ENCODE results near the gene ATP1B3. TPM values are rescaled to one million over a fixed set of nuclear protein-coding genes. Genes with fewer than 3 reads are reported as not detected.
"Not testable (repeated sequence)": the region's sequence is repeated elsewhere in the genome, so short reads cannot be mapped to it uniquely, and the experiment has no call there.

ATP1B3 gene
- total RNA-seq: 39.7 TPM
- long read RNA-seq, transcript ATP1B3-204 (8 exons, 1,708 nt): minor isoform, 7 of 26 reads
- long read RNA-seq, transcript ATP1B3-201 (7 exons, 1,811 nt): major isoform, 16 of 26 reads
- long read RNA-seq, partial matches to known transcripts: 0 of 26 reads
- long read RNA-seq, other reads (novel, unspliced or antisense): 3 of 26 reads

DNA sequence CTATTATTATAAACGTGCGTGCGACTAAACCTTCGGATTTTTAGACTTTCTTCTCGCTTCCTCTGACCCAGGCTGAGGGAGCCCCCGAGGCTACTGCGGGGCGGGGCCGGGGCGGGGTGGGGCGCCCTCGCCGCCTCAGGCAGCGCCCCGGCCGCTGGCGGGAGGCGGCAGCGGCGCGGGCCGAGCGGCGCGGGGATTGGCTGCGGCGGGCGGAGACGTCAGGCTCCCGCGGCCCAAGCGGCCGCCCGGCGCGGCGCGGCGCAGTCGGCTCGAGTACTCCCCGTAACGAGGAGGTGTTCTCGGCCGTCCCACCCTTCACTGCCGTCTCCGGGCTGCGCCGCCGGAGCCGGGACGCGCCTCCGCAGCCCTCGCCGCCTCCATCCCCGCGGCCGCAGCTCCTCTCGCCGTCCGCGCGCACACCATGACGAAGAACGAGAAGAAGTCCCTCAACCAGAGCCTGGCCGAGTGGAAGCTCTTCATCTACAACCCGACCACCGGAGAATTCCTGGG lies at the start of gene ATP1B3:
TSS of gene ATP1B3 (plus strand) at position 263 of the 510 bp plus-strand sequence. CDS start at position 422, 159 bp downstream.
- DNase-seq (ENCODE audit: missing footprints) (peak; percentile 91), ATAC-seq (peak; percentile 94)
- intact Hi-C loops (cut with DNase I): no loop called here

GRCh38 chr3:141828487-141828886 lies 48.0 kb upstream of the ATP1B3 start:
- ATAC-seq (no peak), DNase-seq (ENCODE audit: missing footprints) (no peak)
- intact Hi-C loops (cut with DNase I): no loop called here

DNA sequence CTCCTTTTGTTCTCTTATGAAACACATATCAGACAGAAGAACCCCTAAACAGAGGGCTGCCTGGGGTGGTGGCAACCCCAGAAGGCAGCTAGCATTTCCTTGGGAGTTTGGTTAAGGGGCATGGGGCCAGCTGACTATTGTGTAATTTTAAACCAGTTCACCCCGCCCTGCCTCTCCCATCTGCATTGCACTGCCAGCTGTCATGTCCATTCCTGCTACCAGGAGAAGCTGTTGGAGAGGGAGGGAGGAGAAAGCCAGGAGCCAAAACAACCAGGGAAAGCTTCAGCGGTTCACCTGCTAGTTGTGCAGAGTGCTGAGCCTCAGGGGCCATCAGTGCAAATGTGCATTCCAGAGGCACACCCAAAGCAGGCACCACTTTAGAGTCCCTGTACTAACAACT lies 47.6 kb upstream of the ATP1B3 start:
- ATAC-seq (peak; percentile 79), DNase-seq (ENCODE audit: missing footprints) (no peak)
- intact Hi-C loops (cut with DNase I): no loop called here

- DNase-seq (ENCODE audit: missing footprints) (no peak), ATAC-seq (no peak)
- intact Hi-C loops (cut with DNase I): no loop called here
Observed at GRCh38 chr3:141830508-141830907, 45.9 kb upstream of the ATP1B3 start.

DNA sequence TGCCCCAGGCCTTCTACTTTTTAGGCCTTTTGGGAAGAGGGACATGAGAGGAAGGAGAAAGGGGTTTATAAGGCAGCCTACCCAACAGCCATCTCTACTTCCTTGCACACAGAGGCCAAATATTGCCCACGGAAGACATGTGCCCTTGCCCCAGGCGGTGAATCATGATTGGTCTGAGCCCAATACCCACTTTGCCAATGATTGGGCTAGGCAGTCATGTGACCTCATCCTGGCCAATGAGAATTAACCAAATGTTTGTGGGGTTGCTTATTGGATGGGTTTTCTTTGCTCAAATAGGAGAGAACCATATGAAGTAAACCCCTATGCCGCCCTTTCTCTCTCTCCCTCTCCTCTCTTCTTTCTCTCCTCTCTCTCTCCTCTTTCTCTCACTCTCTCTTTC lies 42.2 kb upstream of the ATP1B3 start:
- intact Hi-C loops (cut with DNase I): no loop called here
- ATAC-seq: no peak
- no peak for DNase-seq (ENCODE audit: missing footprints)

- intact Hi-C loops (cut with DNase I): no loop called here
- ATAC-seq (no peak), DNase-seq (ENCODE audit: missing footprints) (no peak)
Observed at GRCh38 chr3:141835557-141836229, 40.8 kb upstream of the ATP1B3 start.

GRCh38 chr3:141839389-141839788 lies 37.1 kb upstream of the ATP1B3 start:
- ATAC-seq: no peak
- intact Hi-C loops (cut with DNase I): no loop called here
- no peak for DNase-seq (ENCODE audit: missing footprints)

DNA sequence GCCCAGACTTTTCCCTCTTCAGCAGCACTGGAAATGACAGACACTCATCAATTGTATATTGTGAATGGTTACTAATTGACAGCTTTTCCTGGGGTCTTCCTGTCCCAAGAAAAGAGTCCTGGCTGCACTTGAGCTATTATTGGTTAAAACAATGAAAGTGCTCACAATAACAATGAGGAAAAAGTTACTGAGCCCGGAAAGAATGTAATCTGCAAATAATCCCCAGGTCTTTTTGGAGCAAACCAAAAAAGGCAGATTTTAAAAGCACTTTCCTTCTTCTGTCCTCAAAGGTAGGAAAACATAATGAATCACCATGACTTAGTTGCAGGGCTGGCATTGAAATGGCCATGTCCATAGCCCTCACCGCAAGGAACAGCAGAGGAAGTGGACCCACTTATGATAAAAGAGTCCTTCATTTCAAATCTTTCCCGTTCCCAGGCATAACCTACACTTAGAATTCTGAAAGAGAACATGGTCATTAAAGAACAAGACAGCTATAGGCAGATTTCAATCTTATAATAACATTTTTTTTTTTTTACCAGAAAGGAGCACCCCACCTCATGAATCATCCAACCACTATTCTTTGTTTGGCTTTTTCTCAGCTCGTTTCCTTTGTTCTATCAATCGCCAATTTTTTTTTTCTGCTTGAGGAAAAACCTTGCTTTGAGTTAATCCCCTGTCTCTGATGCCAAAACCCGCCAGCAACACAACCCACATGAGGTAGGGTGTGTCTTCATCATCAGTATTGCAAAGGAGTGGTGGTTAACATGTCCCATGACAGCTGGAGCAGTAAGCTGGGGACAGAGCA lies 35.5 kb upstream of the ATP1B3 start:
- no peak for ATAC-seq
- intact Hi-C loops (cut with DNase I): no loop called here
- DNase-seq (ENCODE audit: missing footprints): no peak

GRCh38 chr3:141844108-141844507 lies 32.3 kb upstream of the ATP1B3 start:
- ATAC-seq (no peak), DNase-seq (ENCODE audit: missing footprints) (no peak)
- intact Hi-C loops (cut with DNase I): no loop called here

DNA sequence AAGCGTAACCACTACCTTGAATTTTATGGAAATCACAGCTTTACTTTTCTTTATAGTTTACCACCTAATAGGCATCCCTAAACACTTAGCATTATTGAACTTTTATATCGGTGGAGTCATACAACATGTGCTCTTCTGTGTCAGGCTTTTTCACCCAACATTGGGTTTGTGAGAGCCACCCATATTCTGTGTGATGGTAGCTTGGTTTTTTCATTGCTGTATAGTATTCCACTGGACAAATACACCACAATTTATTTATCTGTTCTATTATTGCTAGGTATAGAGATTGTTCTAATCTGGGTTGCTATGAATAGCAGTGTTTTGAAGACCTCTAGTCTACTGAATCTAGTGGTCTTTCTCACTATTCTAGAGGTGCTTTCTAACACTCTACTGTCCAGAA lies 31.6 kb upstream of the ATP1B3 start:
- DNase-seq (ENCODE audit: missing footprints) (no peak), ATAC-seq (no peak)
- intact Hi-C loops (cut with DNase I): no loop called here

DNA sequence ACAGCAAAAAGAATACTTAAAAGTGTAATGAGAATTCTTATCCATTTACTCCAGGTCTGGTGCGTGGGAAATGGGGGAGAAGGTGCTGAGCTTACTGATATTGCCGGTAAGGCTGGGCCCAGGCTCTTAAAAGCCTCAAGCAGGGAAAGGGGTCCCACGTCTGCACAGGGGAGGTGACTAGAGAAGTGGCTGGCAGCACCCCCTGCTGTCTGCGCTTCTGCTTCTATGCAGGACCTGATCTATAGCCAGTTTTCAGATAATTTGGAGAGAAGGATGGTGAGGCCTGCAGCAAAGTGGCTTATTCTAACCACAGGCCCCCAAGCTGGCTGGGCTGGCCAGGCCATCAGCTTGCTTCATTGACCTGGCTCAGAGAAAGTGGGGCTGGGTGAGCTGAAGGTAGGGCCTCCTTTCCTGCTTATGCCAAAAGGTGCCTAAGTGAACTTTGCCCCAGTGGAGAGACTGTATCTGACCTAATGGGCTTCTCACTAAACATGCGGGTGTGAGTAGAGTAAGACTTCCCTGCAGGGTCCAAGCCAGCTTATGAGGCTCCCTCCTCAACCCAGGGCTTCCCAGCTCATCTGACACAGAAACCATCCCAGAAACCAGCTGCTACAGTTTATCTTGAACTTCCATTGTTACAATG lies 30.9 kb upstream of the ATP1B3 start:
- ATAC-seq (no peak), DNase-seq (ENCODE audit: missing footprints) (no peak)
- intact Hi-C loops (cut with DNase I): no loop called here

- intact Hi-C loops (cut with DNase I): no loop called here
- ATAC-seq (no peak), DNase-seq (ENCODE audit: missing footprints) (no peak)
Observed at GRCh38 chr3:141846050-141846433, 30.4 kb upstream of the ATP1B3 start.

GRCh38 chr3:141848159-141848748 lies 28.2 kb upstream of the ATP1B3 start:
- ATAC-seq; intact Hi-C loops (cut with DNase I); DNase-seq (ENCODE audit: missing footprints): not testable (repeated sequence)

DNA sequence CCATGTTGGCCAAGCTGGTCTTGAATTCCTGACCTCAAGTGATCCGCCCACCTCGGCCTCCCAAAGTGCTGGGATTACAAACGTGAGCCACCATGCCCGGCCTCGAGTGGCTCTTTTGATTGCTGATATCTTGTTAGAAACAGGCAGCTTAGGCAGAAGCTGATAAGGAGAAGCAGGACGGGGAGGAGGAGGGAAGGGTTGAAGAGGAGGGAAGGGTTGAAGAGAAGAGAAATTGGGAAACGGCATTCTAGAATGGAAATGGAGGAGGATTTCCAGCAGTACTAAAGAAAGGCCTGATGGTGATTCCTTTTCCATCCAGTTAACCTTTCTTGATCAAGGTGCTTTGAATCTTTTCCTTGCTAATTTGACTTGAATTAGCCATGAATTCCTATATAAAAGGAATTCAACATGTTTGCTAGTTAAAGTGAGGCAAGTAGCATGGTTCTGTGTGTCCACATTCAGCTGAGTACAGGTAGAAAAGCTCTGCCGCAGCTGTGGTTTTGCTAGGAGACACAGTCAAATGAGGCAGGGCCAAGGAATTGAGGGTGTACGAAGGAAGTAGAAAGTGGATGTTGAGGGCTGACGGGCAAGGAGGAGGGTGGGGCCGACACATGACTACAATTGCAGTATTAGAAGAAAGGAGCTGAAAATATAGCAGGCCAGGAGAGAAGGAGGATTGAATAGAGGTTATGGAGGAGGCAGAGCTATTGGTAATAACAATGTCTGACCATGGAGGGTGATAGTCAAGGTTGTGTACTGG lies 27.2 kb upstream of the ATP1B3 start:
- DNase-seq (ENCODE audit: missing footprints) (no peak), ATAC-seq (no peak)
- intact Hi-C loops (cut with DNase I): no loop called here

- intact Hi-C loops (cut with DNase I): no loop called here
- no peak for DNase-seq (ENCODE audit: missing footprints)
- ATAC-seq: peak; percentile 39
Observed at GRCh38 chr3:141851411-141851810, 25.0 kb upstream of the ATP1B3 start.

- intact Hi-C loops (cut with DNase I): no loop called here
- DNase-seq (ENCODE audit: missing footprints) (no peak), ATAC-seq (no peak)
Observed at GRCh38 chr3:141853081-141853601, 23.3 kb upstream of the ATP1B3 start.

- intact Hi-C loops (cut with DNase I): no loop called here
- ATAC-seq (no peak), DNase-seq (ENCODE audit: missing footprints) (no peak)
Observed at GRCh38 chr3:141853629-141854168, 22.7 kb upstream of the ATP1B3 start.

GRCh38 chr3:141854599-141854998 lies 21.8 kb upstream of the ATP1B3 start:
- intact Hi-C loops (cut with DNase I): no loop called here
- DNase-seq (ENCODE audit: missing footprints): no peak
- ATAC-seq: no peak
